Measurements from ENCODE around the gene IZUMO4. TPM values are rescaled to one million over a fixed set of nuclear protein-coding genes. Genes with fewer than 3 reads are reported as not detected.
"Not testable (repeated sequence)": the region's sequence is repeated elsewhere in the genome, so short reads cannot be mapped to it uniquely, and the experiment has no call there.

The IZUMO4 gene
- polyA plus RNA-seq, 1 donor, result 1.1 TPM

DNA sequence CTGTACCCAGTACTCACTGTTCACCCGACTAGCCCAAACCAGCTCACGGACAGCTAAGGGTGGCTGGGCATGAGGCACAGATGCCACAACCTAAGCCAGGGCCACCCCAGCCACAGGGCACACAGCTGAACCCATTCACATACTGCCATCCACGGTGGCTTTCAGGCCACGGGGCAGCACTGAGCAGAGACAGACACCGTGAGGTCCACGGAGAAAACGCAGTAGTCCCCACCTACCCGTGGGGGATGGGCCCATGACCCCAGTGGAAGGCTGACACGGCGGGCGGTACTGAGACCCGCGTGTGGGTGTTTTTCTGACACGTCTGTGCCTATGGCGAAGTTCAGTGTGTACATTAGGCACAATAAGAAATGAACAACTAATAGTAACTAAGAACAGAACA is 25.5 kb downstream of the IZUMO4 start:
- no peak for DNase-seq (ENCODE audit: low read depth)

DNA sequence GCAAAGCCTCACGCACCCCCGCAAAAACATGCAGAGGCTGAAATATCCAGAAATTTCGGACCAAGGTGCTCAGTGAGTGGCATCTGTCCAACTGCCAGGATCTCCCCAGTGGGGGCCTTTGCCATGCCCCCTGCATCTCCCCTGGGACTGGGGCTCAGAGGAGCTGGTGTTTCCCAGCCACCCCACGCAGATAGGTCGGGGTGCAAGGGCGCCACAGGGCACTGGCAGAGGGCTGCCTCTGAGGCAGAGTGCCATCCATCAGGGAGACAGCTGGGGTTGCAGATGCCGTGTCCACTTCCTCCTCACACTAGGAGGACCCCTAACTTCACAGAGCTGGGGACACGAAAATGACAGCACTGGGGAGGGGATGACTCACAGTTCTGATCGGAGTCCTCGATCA is 26.3 kb downstream of the IZUMO4 start:
- DNase-seq (ENCODE audit: low read depth), result no peak

DNA sequence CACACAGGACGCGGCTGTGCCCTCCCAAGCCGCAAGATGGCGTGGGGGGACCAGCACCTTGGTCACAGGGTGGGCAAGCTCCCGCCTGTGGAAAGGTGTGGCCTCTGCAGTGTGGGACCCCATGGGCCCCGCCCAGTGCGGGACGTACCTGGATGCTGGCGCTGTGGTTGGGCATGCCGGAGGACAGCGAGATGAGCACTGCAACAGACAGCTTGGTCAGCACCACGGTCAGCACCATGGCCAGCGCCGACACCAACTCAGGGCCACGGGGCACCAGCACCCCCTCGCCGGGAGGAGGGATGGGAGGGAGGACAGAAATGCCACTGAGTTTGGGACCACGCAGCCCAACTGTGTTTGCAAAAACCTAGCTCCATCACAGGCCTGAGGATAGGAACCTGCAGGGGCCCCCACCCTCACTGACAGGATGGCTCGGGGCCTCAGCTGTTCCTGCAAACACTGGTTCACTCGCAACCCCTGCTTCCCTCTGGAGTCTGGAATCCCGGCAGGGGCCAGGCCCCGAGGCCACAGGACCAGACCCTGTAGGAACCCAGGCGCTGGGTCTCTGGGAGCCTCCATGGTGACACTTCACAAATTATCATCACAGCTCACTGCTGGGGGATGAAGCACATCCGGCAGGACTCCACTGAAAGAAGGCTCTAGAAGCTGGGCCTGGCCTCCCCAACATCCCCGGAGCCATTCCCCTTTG is 27.1 kb downstream of the IZUMO4 start:
- no peak for DNase-seq (ENCODE audit: low read depth)

DNA sequence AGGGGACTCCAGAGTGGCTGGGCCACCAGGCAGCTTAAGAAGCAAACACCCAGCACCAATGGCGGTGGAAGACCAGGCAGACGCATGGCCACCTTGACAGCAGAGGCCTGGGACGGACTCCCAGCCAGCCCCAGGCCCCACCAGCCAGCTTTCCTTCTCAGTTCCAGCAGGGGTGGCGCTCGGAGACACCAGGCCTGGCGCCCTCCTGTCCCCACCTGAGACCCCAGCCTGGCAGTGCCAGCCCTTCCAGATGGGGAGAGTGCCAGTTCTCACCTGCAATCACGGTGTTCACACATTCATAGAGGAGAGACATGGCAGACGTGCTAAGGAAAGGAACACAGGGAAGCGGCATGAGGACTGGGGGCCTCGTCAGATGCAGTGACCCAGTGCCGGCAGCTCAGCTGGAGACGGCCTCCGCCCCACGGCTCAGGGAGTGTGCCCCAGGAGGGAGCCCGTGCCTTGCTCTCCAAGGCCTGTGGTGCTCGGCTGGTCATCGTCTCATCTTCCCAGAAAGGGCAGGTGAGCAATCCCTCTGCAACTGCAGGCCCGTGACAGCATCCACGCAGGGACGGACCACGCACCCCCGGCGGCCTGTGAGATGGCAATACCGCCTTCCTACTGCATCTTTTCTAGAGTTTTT is 30.3 kb downstream of the IZUMO4 start:
- DNase-seq (ENCODE audit: low read depth), result no peak

DNA sequence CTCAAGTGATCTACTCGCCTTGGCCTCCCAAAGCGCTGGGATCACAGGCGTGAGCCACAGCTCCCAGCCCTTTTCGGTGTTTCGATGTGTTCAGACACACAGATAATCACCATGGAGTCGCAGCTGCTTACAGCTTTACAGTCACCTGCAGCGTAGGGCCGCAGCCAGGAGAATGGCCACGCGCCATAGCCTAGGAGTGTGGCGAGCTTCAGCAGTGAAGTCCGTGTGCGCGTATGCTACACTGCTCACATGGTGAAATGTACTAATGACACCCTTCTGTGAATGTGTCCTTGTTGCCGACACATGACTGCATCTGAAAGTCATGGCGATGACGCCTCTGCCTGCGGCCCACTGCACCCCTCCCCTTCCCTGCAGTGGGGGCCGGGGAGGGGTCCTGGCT is 31.0 kb downstream of the IZUMO4 start:
- no peak for DNase-seq (ENCODE audit: low read depth)

DNA sequence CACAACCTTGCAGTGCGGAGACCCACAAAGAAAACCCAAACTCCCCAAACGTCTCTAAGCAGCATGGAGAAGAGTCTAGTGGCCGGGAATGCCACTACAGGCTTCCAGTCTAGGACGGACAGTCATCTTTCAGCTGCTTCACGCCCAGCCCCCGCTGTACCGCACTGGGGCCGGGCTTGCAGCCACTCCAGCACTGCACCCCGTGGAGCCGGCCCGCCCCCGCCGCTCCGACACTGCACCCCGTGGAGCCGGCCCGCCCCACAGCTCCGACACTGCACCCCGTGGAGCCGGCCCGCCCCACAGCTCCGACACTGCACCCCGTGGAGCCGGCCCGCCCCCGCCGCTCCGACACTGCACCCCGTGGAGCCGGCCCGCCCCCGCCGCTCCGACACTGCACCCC is 31.5 kb downstream of the IZUMO4 start:
- not testable (repeated sequence) for DNase-seq (ENCODE audit: low read depth)

DNA sequence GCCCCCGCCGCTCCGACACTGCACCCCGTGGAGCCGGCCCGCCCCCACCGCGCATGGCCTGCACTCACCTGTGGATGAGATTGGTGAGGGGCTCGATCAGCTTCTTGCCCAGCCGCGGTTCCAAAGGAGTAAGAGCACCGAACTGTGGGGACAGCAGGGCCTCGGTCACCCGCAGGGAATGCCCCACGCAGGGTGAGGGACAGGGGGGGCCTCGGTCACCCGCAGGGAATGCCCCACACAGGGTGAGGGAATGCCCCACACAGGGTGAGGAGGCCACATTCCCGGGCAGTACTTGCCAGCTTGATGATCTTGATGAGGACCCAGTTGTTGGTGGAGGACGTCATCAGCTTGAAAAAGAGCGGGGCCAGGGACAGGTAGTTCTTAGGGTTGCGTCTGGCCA is 32.3 kb downstream of the IZUMO4 start:
- no peak for DNase-seq (ENCODE audit: low read depth)

DNA sequence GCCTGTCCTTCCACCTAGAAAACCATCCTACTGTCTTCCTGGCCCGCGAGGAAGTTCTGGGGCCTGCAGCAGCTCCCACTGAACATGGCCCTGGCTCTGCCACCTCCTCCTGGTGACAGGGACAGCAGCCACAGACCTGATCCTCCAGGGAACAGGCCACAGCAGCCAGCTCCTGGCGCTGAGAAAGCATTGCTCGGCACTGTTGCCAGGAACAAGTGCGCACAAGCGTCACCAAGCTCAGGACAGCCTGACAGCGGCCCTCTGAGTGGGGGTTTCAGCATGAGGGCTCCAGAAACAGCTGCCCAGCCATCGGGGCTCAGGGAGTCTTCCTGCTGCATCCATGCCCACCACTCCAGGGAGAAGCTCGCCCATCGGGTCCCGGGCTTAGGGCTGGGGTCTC is 32.8 kb downstream of the IZUMO4 start:
- DNase-seq (ENCODE audit: low read depth), result no peak

DNA sequence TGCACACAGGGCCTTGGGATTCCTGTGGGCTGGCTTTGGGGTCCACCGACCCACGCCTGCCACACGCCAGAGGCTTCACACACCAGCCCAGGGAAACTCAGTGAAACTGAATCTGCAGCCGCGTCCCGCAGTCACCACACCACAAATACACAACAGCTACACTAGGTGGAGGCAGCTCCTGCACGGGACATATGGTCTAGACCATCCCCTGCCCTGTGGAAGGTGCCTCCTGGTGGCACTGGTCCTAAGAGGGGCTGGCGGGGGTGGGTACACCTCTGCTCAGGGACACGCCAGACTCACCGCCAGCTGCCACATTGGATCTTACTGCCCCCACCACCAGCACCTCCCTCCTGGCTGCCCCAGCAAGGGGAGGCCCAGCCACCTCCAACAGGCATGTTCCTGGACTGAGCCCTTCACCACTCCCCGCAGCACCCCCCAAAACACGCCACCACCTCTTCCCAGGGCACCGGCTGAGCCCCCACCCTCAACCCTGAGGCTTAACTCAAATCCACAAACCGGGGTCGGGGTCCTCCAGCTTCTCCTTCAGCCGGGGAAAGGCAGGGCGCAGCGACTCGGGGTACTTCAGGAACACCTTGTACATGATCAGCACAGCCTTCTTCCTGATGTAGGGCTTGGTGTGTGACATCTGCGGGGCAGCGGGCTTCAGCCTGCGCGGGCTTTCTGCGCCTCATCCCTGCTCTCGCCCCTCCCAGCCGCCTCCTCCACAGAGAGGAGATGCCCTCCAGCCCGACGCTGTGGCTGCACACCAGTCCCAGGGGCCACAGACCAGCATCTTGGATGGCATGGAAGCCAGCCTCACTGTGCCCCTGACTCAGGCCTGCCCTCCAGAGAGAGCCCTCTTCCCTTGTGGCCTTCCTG is 33.4 kb downstream of the IZUMO4 start:
- DNase-seq (ENCODE audit: low read depth), result no peak

DNA sequence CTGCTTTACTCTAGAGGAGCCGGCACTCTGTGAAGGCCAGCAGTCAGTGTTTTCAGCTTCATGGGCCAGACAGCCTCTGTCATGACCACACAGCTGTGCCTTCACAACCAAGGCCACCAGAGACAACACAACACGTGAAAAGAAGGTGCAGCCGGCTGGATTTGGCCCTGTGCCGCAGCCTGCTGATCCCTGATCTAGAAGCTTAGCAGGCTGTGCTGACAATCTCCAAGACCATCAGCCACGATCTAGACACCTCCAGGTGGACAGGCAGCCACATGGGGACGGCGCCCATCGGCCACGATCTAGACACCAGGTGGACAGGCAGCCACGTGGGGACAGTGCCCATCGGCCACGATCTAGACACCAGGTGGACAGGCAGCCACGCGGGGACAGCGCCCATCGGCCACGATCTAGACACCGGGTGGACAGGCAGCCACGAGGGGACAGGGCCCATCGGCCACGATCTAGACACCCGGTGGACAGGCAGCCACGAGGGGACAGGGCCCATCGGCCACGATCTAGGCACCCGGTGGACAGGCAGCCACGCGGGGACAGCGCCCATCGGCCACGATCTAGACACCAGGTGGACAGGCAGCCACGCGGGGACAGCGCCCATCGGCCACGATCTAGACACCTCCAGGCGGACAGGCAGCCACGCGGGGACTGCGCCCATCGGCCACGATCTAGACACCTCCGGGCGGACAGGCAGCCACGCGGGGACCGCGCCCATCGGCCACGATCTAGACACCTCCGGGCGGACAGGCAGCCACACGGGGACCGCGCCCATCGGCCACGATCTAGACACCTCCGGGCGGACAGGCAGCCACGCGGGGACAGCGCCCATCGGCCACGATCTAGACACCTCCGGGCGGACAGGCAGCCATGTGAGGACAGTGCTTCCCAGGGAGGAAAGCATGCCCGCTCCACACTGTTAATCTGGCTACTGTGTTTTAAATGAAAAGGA is 34.6 kb downstream of the IZUMO4 start:
- DNase-seq (ENCODE audit: low read depth), result not testable (repeated sequence)

DNA sequence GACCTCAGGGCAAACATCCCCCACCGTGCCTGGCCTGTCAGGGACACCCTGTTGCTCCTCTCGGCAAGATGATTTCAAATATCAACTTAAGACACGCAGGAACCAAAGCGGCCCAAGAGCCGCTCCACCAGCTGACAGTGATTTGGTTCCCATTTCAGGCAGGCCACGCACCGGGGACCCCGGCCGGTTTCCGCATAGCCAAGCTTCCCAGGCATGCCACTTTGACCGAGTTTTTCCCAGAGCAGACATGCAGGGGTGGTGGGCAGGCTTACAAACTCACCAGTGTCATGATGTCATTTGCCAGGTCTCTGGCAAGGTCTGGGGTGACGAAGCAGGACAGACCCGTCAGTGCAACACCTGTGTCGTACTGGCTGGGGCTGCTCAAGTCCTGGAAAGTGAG is 35.5 kb downstream of the IZUMO4 start:
- no peak for DNase-seq (ENCODE audit: low read depth)

DNA sequence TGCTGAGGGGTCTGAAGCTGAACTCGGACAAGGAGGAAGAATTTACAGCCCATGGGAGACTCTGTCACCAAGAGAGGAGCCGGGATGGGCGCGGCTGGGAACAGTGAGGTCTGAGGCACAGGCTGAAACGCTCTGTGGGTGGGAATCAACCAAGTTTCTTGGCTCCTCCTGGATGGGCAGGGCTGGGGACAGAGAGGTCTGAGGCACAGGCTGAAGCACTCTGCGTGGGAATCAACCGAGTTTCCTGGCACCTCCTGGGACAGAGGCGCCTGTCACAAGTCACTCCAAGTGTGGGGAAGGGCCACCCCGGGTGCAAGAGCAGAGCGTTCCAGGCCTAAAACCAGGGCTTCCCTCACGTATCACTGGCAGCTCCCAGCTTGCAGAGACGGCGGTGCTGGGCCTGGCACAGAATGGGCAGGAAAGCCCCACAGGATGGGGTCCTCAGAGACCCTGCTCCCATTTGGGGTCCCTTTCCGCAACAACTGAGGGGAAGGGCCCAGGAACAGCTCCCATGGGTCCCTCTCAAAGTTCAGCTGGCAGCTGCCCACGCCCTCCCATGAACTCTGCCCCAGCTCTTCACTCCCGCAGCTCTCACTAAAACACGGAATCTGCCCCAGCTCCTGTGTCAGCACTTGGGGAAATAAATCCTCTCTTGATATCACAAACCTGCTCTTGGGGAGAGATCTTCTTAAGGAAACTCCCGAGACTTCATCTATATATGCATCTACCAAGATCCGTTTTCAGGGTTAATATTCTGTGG is 36.2 kb downstream of the IZUMO4 start:
- no peak for DNase-seq (ENCODE audit: low read depth)

DNA sequence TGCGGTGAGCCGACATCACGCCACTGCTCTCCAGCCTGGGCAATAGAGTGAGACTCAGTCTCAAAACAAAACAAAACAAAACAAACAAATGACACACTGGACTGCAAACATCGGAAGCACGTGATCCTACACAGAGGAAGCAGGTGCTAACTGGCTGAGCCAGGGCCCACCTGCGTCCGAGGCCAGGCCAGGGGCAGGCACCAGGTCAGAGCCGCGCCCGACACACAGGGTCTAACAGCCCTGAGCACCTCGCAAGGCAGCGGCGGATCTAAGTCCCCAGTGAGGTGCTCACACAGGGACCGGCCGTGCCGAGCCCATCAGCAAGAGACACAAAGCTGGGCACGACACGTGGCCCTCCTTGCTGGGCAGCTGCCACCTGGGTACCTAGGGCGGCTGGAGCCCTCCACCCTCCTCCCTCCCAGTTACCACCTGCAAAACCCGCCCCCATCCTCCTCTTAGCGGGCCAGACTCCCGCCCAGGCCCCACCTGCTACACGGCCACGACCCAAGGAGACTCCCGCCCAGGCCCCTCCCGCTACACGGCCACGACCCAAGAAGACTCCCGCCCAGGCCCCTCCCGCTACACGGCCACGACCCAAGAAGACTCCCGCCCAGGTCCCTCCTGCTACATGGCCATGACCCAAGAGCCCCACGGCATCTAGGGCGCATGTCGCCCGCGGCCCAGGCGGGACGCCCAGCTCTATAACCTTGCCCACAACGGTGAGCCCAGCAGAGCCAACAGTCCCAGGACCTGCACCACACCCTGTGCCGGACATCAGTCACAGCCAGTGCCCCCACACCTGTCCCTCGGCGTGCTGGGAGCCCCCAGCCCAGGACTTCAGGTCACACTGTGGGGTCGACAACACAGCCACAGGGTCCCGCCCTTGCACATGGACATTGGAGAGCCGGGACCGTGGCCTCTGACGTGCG is 39.0 kb downstream of the IZUMO4 start:
- no peak for DNase-seq (ENCODE audit: low read depth)

DNA sequence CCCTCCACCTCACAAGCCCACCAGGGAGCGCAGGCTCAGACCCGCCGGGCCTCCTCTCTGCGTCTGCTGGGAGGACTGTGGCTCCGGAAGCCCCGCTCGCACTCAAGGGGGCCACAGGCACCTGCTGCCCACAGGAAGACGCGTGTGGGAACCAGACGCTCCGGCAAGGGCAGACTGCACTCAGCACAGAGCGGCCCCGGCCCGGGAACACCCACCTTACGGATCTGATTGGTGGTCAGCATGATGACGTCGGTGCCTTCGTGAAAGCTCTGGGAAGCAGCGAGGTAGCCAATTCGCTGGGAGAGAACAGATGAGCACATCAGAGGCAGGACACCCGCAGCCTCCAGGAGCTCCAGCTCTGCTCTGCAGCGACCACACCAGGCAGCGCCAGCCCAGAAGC is 40.1 kb downstream of the IZUMO4 start:
- DNase-seq (ENCODE audit: low read depth), result no peak

DNA sequence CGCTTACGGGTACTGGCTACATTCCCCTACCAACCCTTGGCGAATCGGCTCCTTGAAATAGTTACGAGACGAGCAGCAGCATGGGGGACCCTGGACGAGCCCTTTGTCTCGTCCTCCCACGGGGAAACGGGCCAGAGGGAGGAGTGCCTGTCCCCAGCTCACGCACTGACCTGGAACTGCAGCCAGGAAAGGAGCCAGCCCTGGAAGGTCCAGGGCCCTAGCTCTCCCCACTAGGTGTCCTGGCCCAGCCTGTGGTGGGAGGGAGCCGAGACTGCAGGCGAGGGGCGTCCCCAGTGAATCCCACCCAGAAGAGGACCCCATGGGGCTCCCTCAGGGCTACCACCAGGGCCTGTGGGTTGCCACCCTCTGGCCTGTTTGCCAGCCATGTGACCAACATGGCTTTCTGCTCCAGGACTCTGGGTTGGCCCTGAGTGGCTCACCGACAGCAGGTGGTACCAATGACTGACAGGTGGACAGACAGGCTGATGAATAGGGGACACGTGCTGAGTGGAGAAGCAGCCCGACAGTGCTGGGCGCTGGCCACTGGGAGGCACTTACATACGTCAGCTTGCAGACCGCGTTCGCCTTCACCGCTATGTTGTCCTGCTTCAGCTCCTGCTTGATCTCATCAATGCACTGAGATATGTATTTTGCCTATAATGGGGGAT is 41.5 kb downstream of the IZUMO4 start:
- DNase-seq (ENCODE audit: low read depth), result no peak

DNA sequence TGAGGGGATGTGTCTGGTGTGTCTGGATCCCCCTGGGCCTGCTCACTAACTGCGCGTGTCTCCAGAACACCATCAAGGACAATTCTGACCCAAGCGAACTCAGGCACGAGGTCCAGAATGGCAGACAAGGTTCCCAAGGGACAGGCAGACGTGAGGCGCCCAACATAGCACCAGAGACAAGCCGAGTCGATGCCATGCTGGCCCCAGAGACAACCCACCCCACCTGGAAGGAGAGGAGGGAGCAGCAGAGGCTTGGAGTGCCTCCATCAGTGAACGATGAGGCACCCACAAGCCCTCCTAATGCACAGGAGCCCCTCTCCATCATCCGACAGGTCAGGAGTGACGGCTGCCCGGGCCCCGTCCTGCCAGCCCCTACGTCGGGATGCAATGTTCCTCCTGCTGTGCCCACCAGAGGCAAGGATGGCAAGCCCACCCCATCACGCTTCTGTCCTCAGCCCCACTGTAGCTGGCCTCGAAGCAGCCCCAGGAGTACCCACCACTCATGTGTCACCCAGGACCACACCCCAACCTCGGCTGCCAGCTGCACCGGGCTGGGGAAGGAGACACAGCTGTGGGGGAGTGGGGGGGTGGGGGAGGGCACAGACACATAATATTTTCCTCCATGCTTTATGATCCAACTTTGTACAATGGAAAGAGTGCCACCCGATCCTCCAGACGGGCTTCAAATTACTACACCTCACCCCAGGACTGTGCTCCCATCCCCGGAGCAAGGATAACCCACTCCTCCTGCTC is 42.8 kb downstream of the IZUMO4 start:
- DNase-seq (ENCODE audit: low read depth), result no peak

DNA sequence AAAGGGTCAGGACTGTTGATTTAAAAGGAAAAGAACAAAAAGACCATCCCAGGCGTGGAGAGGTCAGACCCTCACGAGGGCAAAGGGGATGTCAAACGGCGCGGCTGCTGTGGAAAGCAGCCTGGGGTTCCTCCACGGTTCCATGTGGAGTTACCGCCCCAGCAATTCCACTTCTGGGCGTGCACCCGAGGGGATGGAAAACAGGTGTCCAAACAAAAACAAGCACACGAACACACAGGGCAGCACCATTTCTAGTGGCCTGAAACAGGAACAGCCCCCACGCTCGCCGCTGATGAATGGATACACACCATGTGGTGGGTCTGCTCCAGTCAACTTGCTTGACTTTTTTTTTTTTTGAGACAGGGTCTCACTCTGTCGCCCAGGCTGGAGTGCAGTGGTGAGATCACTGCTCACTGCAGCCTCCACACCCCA is 43.4 kb downstream of the IZUMO4 start:
- no peak for DNase-seq (ENCODE audit: low read depth)

DNA sequence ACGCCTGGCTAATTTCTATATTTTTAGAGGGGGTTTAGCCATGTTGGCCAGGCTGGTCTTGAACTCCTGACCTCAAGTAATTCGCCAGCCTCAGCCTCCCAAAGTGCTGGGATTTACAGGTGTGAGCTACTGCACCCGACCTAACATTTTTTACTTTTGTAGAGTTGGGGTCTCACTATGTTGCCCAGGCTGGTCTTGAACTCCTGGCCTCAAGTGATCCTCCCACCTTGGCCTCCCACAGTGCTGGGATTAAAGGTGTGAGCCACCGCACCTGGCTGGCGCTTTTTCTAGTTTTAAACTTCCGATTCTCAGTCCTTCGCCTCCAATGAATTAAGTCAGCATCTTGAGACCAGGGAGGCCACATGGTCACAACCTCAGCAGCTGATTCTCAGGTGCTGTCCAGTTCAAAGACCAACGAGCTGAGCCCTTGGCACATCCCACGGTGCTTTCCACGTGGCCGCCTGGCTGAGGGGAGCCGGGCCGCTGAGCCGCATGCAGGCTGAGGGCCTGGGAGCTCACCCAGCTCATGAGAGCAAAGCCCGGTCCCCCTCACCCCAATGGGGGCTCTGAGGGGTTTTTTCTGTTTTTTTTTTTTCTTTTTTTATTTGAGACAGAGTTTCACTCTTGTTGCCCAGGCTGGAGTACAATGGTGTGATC is 45.6 kb downstream of the IZUMO4 start:
- DNase-seq (ENCODE audit: low read depth), result no peak

Measured in forelimb muscle (tissue), 1 donor.